Measurements from ENCODE around the gene ZFAND3.

GRCh38 chr6:38159596-38159995, 340.1 kb downstream of the ZFAND3 start:
- TF ChIP-seq, protein P1, sequence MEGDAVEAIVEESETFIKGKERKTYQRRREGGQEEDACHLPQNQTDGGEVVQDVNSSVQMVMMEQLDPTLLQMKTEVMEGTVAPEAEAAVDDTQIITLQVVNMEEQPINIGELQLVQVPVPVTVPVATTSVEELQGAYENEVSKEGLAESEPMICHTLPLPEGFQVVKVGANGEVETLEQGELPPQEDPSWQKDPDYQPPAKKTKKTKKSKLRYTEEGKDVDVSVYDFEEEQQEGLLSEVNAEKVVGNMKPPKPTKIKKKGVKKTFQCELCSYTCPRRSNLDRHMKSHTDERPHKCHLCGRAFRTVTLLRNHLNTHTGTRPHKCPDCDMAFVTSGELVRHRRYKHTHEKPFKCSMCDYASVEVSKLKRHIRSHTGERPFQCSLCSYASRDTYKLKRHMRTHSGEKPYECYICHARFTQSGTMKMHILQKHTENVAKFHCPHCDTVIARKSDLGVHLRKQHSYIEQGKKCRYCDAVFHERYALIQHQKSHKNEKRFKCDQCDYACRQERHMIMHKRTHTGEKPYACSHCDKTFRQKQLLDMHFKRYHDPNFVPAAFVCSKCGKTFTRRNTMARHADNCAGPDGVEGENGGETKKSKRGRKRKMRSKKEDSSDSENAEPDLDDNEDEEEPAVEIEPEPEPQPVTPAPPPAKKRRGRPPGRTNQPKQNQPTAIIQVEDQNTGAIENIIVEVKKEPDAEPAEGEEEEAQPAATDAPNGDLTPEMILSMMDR (optimal IDR thresholded peaks at IDR 0.05 in 1 of 3, IDR thresholded peaks at IDR 0.05 in 1 of 3, conservative IDR thresholded peaks at IDR 0.05 in 1 of 3; ENCODE audit: extremely low read depth in 1 of 3, insufficient read depth in 2 of 3, low read length in 3 of 3) = no peak
- TF ChIP-seq EZH2 (IDR thresholded peaks at IDR 0.05; ENCODE audit: low read length) = no peak

Data from keratinocyte (primary cell).